HepG2 (cell line): ENCODE data around the gene C1R. TPM values are rescaled to one million over a fixed set of nuclear protein-coding genes. Genes with fewer than 3 reads are reported as not detected.

Experiments used
- FOXO1 ChIP-seq: sonication (generic); formaldehyde crosslinking; IDR thresholded peaks from 2 replicates; pipeline ENCODE4 v1.4.0; 2020; ENCODE audit warnings: missing genetic modification reagents
- MED8 ChIP-seq: sonication (generic); formaldehyde crosslinking; IDR thresholded peaks from 2 replicates; pipeline ENCODE4 v1.8.1; 2023; ENCODE audit warnings: mild to moderate bottlenecking, missing genetic modification reagents; ENCODE audit not compliant: insufficient replicate concordance
- NR2C2 ChIP-seq: sonication (generic); formaldehyde crosslinking; IDR thresholded peaks from 2 replicates; pipeline ENCODE4 v1.4.0; 2020; ENCODE audit warnings: missing genetic modification reagents, mild to moderate bottlenecking, moderate library complexity, borderline replicate concordance
- RBM39 ChIP-seq: fragments of 200-400 bp; formaldehyde crosslinking; IDR thresholded peaks from one replicate; pipeline ENCODE4 v1.6.1; 2018; ENCODE audit warnings: antibody characterized with exemption, mild to moderate bottlenecking, low read depth, low read length; ENCODE audit not compliant: poor library complexity, severe bottlenecking
- SALL1 ChIP-seq: sonication (generic); formaldehyde crosslinking; IDR thresholded peaks from 2 replicates; pipeline ENCODE4 v1.8.0; 2022; ENCODE audit warnings: mild to moderate bottlenecking, missing genetic modification reagents
- SAP130 ChIP-seq: IDR thresholded peaks from 2 replicates; pipeline ENCODE4 v1.6.1; 2016; ENCODE audit warnings: low read depth
- SKIL ChIP-seq: sonication (generic); formaldehyde crosslinking; IDR thresholded peaks from 2 replicates; pipeline ENCODE4 v1.8.0; 2022; ENCODE audit warnings: missing genetic modification reagents, mild to moderate bottlenecking, moderate library complexity, borderline replicate concordance
- TBX2 ChIP-seq: sonication (generic); formaldehyde crosslinking; IDR thresholded peaks from 2 replicates; pipeline ENCODE4 v1.5.0; 2020; ENCODE audit warnings: missing genetic modification reagents, mild to moderate bottlenecking, borderline replicate concordance
- XBP1 ChIP-seq: sonication (generic); formaldehyde crosslinking; IDR thresholded peaks from 2 replicates; pipeline ENCODE4 v1.5.0; 2020; ENCODE audit warnings: missing genetic modification reagents
- ZBTB1 ChIP-seq: sonication (generic); formaldehyde crosslinking; IDR thresholded peaks from 2 replicates; pipeline ENCODE4 v1.4.0; 2020; ENCODE audit warnings: missing genetic modification reagents, borderline replicate concordance
- ZBTB44 ChIP-seq: sonication (generic); formaldehyde crosslinking; IDR thresholded peaks from 2 replicates; pipeline ENCODE4 v1.4.0; 2020; ENCODE audit warnings: missing genetic modification reagents
- ZBTB7A ChIP-seq: sonication (generic); formaldehyde crosslinking; IDR thresholded peaks from 2 replicates; pipeline ENCODE4 v1.8.0; 2022; ENCODE audit warnings: mild to moderate bottlenecking, missing genetic modification reagents
- ZNF207 ChIP-seq: fragments of 450-650 bp; IDR thresholded peaks from 2 replicates; pipeline ENCODE4 v1.6.1; 2016; ENCODE audit warnings: antibody characterized with exemption, borderline replicate concordance
- ZNF280B ChIP-seq: sonication (generic); formaldehyde crosslinking; IDR thresholded peaks from 2 replicates; pipeline ENCODE4 v1.5.0; 2020; ENCODE audit warnings: missing genetic modification reagents, mild to moderate bottlenecking, borderline replicate concordance
- ZNF331 ChIP-seq: sonication (generic); formaldehyde crosslinking; IDR thresholded peaks from 2 replicates; pipeline ENCODE4 v1.4.0; 2020; ENCODE audit warnings: missing genetic modification reagents
- polyA plus RNA-seq, 8 experiments: library from polyadenylated mRNA; depleted of rRNA in 3 of 8; stranded (reverse) in 7 of 8; unstranded in 1 of 8; fragments of >200 nt; fragmentation: Illumina TruSeq in 4 of 8; extraction: Trizol in 4 of 8; gene quantifications; 2 replicates each; pipeline versions ENCODE4 v1.2.1 to v1.2.3, GENCODE V29; 2011 to 2016; ENCODE audit warnings: low read depth in 4 of 8, missing spikeins in 1 of 8, mixed read lengths in 1 of 8; ENCODE audit not compliant: insufficient read depth in 1 of 8
- total RNA-seq, 5 experiments: library from RNA; depleted of rRNA; stranded (reverse); fragments of >200 nt; fragmentation: Illumina TruSeq; extraction: Trizol; gene quantifications; 2 replicates each; pipeline ENCODE4 v1.2.3, GENCODE V29; 2016; ENCODE audit warnings: low read depth in 1 of 5
- TF ChIP-seq, protein P1 (sequence below): sonication (generic); formaldehyde crosslinking; IDR thresholded peaks from 2 replicates; pipeline ENCODE4 v1.4.0; 2020; ENCODE audit warnings: missing genetic modification reagents
- TF ChIP-seq, protein P2 (sequence below): fragments of 450-650 bp; IDR thresholded peaks from 2 replicates; pipeline ENCODE4 v1.6.1; 2017; ENCODE audit warnings: mild to moderate bottlenecking

C1R gene
- total and polyA plus RNA-seq, 2 of the 13 experiments (the other 11 are each of a cell fraction or from before 2014, with no cell fraction given), result 3.5 to 6.5 TPM

GRCh38 chr12:7122811-7123769, 30.8 kb upstream of the C1R start (continued):
- TF ChIP-seq ZBTB7A (0 out of 2 replicates have a peak, but pooled peaks have one; percentile 63), ZBTB44 (no peak), ZBTB1 (no peak), TBX2 (CRISPR knock-in tag) (no peak), ZNF331 (CRISPR knock-in tag) (no peak), SKIL (no peak), XBP1 (CRISPR knock-in tag) (no peak), FOXO1 (CRISPR knock-in tag) (0 out of 2 replicates have a peak, but pooled peaks have one; percentile 27), NR2C2 (CRISPR knock-in tag) (peak; percentile 35; the same call in 1 of the 2 replicates), SAP130 (CRISPR knock-in tag) (peak; percentile 48), ZNF207 (no peak), RBM39 (no peak), MED8 (CRISPR knock-in tag) (no peak), ZNF280B (CRISPR knock-in tag) (no peak), SALL1 (peak; percentile 62)
- TF ChIP-seq, protein P1, sequence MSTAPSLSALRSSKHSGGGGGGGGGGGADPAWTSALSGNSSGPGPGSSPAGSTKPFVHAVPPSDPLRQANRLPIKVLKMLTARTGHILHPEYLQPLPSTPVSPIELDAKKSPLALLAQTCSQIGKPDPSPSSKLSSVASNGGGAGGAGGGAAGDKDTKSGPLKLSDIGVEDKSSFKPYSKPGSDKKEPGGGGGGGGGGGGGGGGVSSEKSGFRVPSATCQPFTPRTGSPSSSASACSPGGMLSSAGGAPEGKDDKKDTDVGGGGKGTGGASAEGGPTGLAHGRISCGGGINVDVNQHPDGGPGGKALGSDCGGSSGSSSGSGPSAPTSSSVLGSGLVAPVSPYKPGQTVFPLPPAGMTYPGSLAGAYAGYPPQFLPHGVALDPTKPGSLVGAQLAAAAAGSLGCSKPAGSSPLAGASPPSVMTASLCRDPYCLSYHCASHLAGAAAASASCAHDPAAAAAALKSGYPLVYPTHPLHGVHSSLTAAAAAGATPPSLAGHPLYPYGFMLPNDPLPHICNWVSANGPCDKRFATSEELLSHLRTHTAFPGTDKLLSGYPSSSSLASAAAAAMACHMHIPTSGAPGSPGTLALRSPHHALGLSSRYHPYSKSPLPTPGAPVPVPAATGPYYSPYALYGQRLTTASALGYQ (CRISPR knock-in tag), result no peak; the same call in 1 of the 2 replicates
- TF ChIP-seq, protein P2, sequence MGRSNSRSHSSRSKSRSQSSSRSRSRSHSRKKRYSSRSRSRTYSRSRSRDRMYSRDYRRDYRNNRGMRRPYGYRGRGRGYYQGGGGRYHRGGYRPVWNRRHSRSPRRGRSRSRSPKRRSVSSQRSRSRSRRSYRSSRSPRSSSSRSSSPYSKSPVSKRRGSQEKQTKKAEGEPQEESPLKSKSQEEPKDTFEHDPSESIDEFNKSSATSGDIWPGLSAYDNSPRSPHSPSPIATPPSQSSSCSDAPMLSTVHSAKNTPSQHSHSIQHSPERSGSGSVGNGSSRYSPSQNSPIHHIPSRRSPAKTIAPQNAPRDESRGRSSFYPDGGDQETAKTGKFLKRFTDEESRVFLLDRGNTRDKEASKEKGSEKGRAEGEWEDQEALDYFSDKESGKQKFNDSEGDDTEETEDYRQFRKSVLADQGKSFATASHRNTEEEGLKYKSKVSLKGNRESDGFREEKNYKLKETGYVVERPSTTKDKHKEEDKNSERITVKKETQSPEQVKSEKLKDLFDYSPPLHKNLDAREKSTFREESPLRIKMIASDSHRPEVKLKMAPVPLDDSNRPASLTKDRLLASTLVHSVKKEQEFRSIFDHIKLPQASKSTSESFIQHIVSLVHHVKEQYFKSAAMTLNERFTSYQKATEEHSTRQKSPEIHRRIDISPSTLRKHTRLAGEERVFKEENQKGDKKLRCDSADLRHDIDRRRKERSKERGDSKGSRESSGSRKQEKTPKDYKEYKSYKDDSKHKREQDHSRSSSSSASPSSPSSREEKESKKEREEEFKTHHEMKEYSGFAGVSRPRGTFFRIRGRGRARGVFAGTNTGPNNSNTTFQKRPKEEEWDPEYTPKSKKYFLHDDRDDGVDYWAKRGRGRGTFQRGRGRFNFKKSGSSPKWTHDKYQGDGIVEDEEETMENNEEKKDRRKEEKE, result no peak
